Smooth muscle cell (in vitro differentiated cells): ENCODE measurements around the gene FRMD4A. TPM values are rescaled to one million over a fixed set of nuclear protein-coding genes. Genes with fewer than 3 reads are reported as not detected.

ENCODE experiments used
- DNase-seq: peaks from one replicate; lab custom pipeline; 2025; ENCODE audit not compliant: unreplicated experiment; lab: John Stamatoyannopoulos, UW
- H2AFZ ChIP-seq: fragments of 200-600 bp; sonication (generic); 2 replicates; pipeline ENCODE4 v1.6.0; 2016; ENCODE audit warnings: antibody characterized with exemption, low read depth, mild to moderate bottlenecking
- H3F3A ChIP-seq: fragments of 200-600 bp; sonication (generic); 2 replicates; pipeline ENCODE4 v1.6.0; 2017; ENCODE audit warnings: antibody characterized with exemption, low read depth
- H3K27ac ChIP-seq: fragments of 200-600 bp; sonication (generic); 2 replicates; pipeline ENCODE4 v1.5.1; 2016; ENCODE audit warnings: low read depth, mild to moderate bottlenecking
- H3K27me3 ChIP-seq: fragments of 200-600 bp; sonication (generic); 2 replicates; pipeline ENCODE4 v1.6.1; 2016; ENCODE audit warnings: low read depth, mild to moderate bottlenecking
- H3K36me3 ChIP-seq: fragments of 200-600 bp; sonication (generic); 2 replicates; pipeline ENCODE4 v1.5.1; 2016; ENCODE audit warnings: low read depth
- H3K4me1 ChIP-seq: fragments of 200-600 bp; sonication (generic); 2 replicates; pipeline ENCODE4 v1.5.1; 2016; ENCODE audit warnings: low read depth
- H3K4me2 ChIP-seq: fragments of 200-600 bp; sonication (generic); 2 replicates; pipeline ENCODE4 v1.6.0; 2016; ENCODE audit warnings: mild to moderate bottlenecking
- H3K4me3 ChIP-seq: fragments of 200-600 bp; sonication (generic); 2 replicates; pipeline ENCODE4 v1.5.1; 2016; ENCODE audit warnings: mild to moderate bottlenecking
- H3K79me2 ChIP-seq: fragments of 200-600 bp; sonication (generic); 2 replicates; pipeline ENCODE4 v1.6.0; 2016; ENCODE audit warnings: low read depth, mild to moderate bottlenecking
- H3K9ac ChIP-seq: fragments of 200-600 bp; sonication (generic); 2 replicates; pipeline ENCODE4 v1.6.0; 2016; ENCODE audit warnings: low read depth
- H3K9me3 ChIP-seq: fragments of 200-600 bp; sonication (generic); replicated peaks from 2 replicates; pipeline ENCODE4 v1.5.1; 2016; ENCODE audit warnings: low read depth
- H4K20me1 ChIP-seq: fragments of 200-600 bp; sonication (generic); 2 replicates; pipeline ENCODE4 v1.6.0; 2016; ENCODE audit warnings: low read depth
- CTCF ChIP-seq: fragments of 200-600 bp; sonication (generic); IDR thresholded peaks from 2 replicates; pipeline ENCODE4 v1.5.1; 2017; ENCODE audit warnings: borderline replicate concordance, mild to moderate bottlenecking, antibody characterized with exemption; ENCODE audit not compliant: insufficient read depth, poor library complexity, severe bottlenecking
- WGBS: methylation state at CpG from one replicate; pipeline ENCODE4 v1.1.7; 2016; ENCODE audit warnings: low lambda C conversion rate; 5-methylcytosine and 5-hydroxymethylcytosine counted together
- polyA plus RNA-seq: library from polyadenylated mRNA; unstranded; fragments of >200 nt; fragmentation: Nextera tagmentation; extraction: Ambion mirVana; gene quantifications from 2 replicates; pipeline ENCODE4 v1.2.1, GENCODE V29; 2016
- total RNA-seq: library from RNA; depleted of rRNA; stranded (reverse); fragments of >200 nt; gene quantifications from 2 replicates; pipeline ENCODE4 v1.2.3, GENCODE V29; 2014

Gene FRMD4A
- total and polyA plus RNA-seq, 2 experiments from 2014 or later, result 3.0 to 5.4 TPM

DNA sequence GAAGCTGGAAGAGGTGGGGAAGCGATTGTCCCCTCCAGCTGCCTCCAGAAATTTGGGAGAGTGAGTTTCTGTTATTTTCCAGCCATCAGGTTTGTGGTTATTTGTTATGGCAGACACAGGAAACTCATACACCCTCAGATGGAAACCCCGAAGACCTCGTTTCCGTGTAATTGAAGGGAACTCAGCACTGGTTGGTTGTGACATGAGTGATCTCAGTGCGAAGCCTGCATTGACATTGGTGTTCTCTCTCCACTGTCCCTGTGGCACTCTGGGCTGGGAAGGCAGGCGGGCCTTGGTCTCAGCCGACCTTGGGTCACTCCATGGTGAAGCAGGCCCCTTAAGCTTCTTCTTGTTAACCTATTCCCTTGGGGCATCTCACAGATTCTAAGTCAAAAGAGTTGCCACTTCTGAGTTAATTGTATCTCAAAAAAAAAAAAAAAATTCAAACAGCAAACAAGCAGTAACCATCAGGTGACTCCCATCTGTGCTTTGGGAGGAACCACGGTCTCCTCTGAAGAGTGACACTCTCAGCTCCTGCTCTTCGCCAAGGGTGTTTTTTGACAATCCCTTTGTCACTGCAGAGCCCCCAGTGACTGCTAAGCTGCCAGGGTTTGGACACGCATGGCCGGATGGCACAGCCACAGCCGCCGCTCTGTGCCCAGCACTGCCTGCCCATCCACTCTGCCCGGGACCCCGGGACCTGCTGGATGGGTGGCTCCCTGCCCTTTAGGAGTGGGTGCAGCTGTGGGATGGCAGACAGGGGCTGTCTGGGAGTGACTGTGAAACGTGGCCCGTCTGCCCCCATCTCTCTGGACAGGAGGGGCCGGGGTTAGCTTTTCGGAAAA is 510.4 kb downstream of the FRMD4A start:
- Histone ChIP-seq H3K9ac (no peak overlapping the region), H3K36me3 (no peaks in the 10 kb centered on the region), H3K4me3 (no peak overlapping the region), H3K27me3 (peaks cover 29% of the 10 kb centered on the region), H4K20me1 (no peaks in the 10 kb centered on the region), H3K9me3 (no peaks in the 10 kb centered on the region), H3F3A (no peaks in the 10 kb centered on the region), H3K4me1 (peaks cover 9% of the 10 kb centered on the region), H3K79me2 (no peaks in the 10 kb centered on the region), H3K27ac (no peak overlapping the region), H3K4me2 (no peak overlapping the region), H2AFZ (no peak overlapping the region)
- DNase-seq, result no peak
- no peak for TF ChIP-seq CTCF
- WGBS, result 95% methylated on average over 19 of the region's 19 CpGs

DNA sequence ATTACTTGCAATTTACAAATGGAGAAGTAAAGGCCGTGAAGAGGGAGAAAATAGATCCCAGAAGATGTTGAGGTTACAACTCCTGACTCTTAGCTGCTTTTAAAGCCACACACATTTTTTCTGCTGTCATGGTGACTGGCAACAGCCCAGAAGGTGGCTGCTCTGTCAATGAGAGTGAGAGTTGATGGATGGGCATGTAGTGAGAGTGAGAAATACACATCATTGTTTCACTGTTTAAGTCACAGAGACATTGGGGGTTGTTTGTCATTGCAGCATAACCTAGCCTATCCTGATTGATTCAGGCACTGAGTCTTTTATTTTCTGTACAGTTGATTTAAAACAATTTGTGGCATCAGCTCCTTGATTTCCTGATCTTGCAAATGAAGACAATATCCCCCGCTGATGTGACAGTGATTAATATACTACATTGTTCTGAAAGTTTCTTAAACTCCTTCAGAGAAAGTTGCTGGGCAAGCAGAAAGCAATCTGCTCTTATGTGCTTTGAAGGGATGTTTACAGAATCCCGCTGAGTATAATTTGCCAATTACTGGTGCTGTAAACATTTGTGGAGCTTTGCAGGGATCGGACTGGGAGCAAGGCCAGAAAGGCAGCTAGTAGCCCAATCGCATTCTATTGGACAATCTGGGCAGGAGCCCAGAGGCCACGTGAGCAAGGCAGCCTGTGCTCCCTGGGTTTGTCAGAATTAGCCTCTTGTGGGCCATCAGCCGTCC is 514.4 kb downstream of the FRMD4A start:
- H3K4me2 ChIP-seq, result no peak overlapping the region
- H3K27me3 ChIP-seq, result peaks cover 5% of the 10 kb centered on the region
- H3K4me1 ChIP-seq, result no peaks in the 10 kb centered on the region
- no peaks in the 10 kb centered on the region for H3K79me2 ChIP-seq
- 90% methylated on average over 7 of the region's 7 CpGs for WGBS
- H3K36me3 ChIP-seq, result no peaks in the 10 kb centered on the region
- no peak overlapping the region for H3K4me3 ChIP-seq
- H3K9ac ChIP-seq, result no peak overlapping the region
- H4K20me1 ChIP-seq, result no peaks in the 10 kb centered on the region
- no peak overlapping the region for H2AFZ ChIP-seq
- no peak for DNase-seq
- H3F3A ChIP-seq, result no peaks in the 10 kb centered on the region
- H3K27ac ChIP-seq, result no peak overlapping the region
- no peak for TF ChIP-seq CTCF
- H3K9me3 ChIP-seq, result no peaks in the 10 kb centered on the region

GRCh38 chr10:13815756-13816155 is 515.0 kb downstream of the FRMD4A start:
- no peak for TF ChIP-seq CTCF
- Histone ChIP-seq H3F3A (no peaks in the 10 kb centered on the region), H4K20me1 (no peaks in the 10 kb centered on the region), H3K27me3 (no peaks in the 10 kb centered on the region), H3K4me3 (no peak overlapping the region), H3K9ac (no peak overlapping the region), H2AFZ (no peak overlapping the region), H3K36me3 (no peaks in the 10 kb centered on the region), H3K79me2 (no peaks in the 10 kb centered on the region), H3K4me1 (no peaks in the 10 kb centered on the region), H3K27ac (no peak overlapping the region), H3K4me2 (no peak overlapping the region), H3K9me3 (no peaks in the 10 kb centered on the region)
- DNase-seq, result no peak
